K562 (cell line): ENCODE results near the gene MRPL10. TPM values are rescaled to one million over a fixed set of nuclear protein-coding genes. Genes with fewer than 3 reads are reported as not detected.

Source experiments
- CREB1 ChIP-seq, 2 experiments: sonication (generic) in 1 of 2; formaldehyde crosslinking in 1 of 2; IDR thresholded peaks; 2 replicates each; pipeline versions ENCODE4 v1.6.1 to v1.8.0; 2012 to 2022; ENCODE audit warnings: inconsistent platforms in 1 of 2, mild to moderate bottlenecking in 1 of 2, missing genetic modification reagents in 1 of 2, moderate library complexity in 1 of 2
- ELF2 ChIP-seq: fragments of 250-450 bp; sonication (Bioruptor Pico); IDR thresholded peaks from 2 replicates; pipeline ENCODE4 v1.5.0; 2021; ENCODE audit warnings: mild to moderate bottlenecking
- FOXK2 ChIP-seq, 2 experiments: fragments of 450-650 bp; IDR thresholded peaks in 1 of 2; conservative IDR thresholded peaks in 1 of 2; 2 replicates each; pipeline ENCODE4 v1.6.1; 2016; ENCODE audit warnings: low read depth in 2 of 2, mild to moderate bottlenecking in 1 of 2
- GTF2E2 ChIP-seq: fragments of 200-800 bp; sonication (Bioruptor generic); IDR thresholded peaks from 2 replicates; pipeline ENCODE4 v1.6.1; 2016; ENCODE audit warnings: missing genetic modification characterization, missing compliant biosample characterization
- ILF3 ChIP-seq: fragments of 450-650 bp; IDR thresholded peaks from 2 replicates; pipeline ENCODE4 v1.6.1; 2018; ENCODE audit warnings: antibody characterized with exemption, mild to moderate bottlenecking, moderate library complexity, borderline replicate concordance
- KAT7 ChIP-seq: sonication (generic); formaldehyde crosslinking; IDR thresholded peaks from 2 replicates; pipeline ENCODE4 v1.8.0; 2022; ENCODE audit warnings: missing genetic modification reagents, mild to moderate bottlenecking, borderline replicate concordance
- NFE2 ChIP-seq: IDR thresholded peaks from 2 replicates; pipeline ENCODE4 v1.6.1; 2014; ENCODE audit warnings: antibody characterized with exemption, low read depth
- SIX5 ChIP-seq, 2 experiments: IDR thresholded peaks; 2 replicates each; pipeline ENCODE4 v1.6.1; 2011; ENCODE audit warnings: low read length in 2 of 2, borderline replicate concordance in 1 of 2, low read depth in 1 of 2, mild to moderate bottlenecking in 1 of 2, moderate library complexity in 1 of 2; ENCODE audit not compliant: insufficient read depth in 1 of 2
- TAL1 ChIP-seq: fragments of 450-650 bp; IDR thresholded peaks from 2 replicates; pipeline ENCODE4 v1.6.1; 2016; ENCODE audit warnings: mild to moderate bottlenecking
- ZBTB40 ChIP-seq, 2 experiments: fragments of 450-650 bp in 1 of 2; sonication (generic) in 1 of 2; formaldehyde crosslinking in 1 of 2; IDR thresholded peaks; 2 replicates each; pipeline versions ENCODE4 v1.7.1 to v1.9.0; 2016 to 2022; ENCODE audit warnings: inconsistent platforms in 1 of 2, mild to moderate bottlenecking in 1 of 2, missing genetic modification reagents in 1 of 2
- ZNF12 ChIP-seq: sonication (generic); formaldehyde crosslinking; IDR thresholded peaks from 2 replicates; pipeline ENCODE4 v1.4.0; 2020; ENCODE audit warnings: mild to moderate bottlenecking, missing genetic modification reagents
- polyA plus RNA-seq, 8 experiments: library from polyadenylated mRNA; depleted of rRNA in 4 of 8; stranded (reverse) in 5 of 8; unstranded in 3 of 8; fragments of >200 nt; fragmentation: Nextera tagmentation in 2 of 8; fragmentation: Illumina TruSeq in 1 of 8; extraction: Ambion mirVana in 2 of 8; extraction: Trizol in 1 of 8; gene quantifications; 2 replicates each; pipeline versions ENCODE4 v1.2.1 to v1.2.3, GENCODE V29; 2011 to 2014; ENCODE audit warnings: inconsistent platforms in 1 of 8, missing spikeins in 1 of 8
- total RNA-seq, 7 experiments: library from RNA; depleted of rRNA in 6 of 7; stranded (reverse); fragments of >200 nt in 6 of 7; fragmentation: Illumina TruSeq in 2 of 7; extraction: Trizol in 2 of 7; gene quantifications; 2 replicates each; pipeline versions ENCODE4 v1.2.1 to v1.2.3, GENCODE V29; 2011 to 2021; ENCODE audit warnings: low replicate concordance in 1 of 7

The MRPL10 gene
- total and polyA plus RNA-seq, 9 of the 15 experiments (the other 6 are each of a cell fraction or from before 2014, with no cell fraction given) = 27.8 to 105 (median 67.3) TPM

- TF ChIP-seq ZBTB40 (IDR thresholded peaks at IDR 0.05) = no peak
- no peak for TF ChIP-seq ZBTB40 (CRISPR knock-in tag; IDR thresholded peaks at IDR 0.05)
- TF ChIP-seq CREB1 (IDR thresholded peaks at IDR 0.05) = no peak
- no peak for TF ChIP-seq CREB1 (CRISPR knock-in tag; IDR thresholded peaks at IDR 0.05)
- no peak for TF ChIP-seq FOXK2 (conservative IDR thresholded peaks at IDR 0.05 in 1 of 2, IDR thresholded peaks at IDR 0.05 in 1 of 2; ENCODE audit: low read depth in 2 of 2)
- TF ChIP-seq ELF2 = no peak
- TF ChIP-seq KAT7 (CRISPR knock-in tag) = no peak
- no peak for TF ChIP-seq SIX5 (IDR thresholded peaks at IDR 0.05; ENCODE audit: borderline replicate concordance in 1 of 2, insufficient read depth in 1 of 2, low read depth in 1 of 2, low read length in 2 of 2)
- no peak for TF ChIP-seq GTF2E2
- no peak for TF ChIP-seq ZNF12 (CRISPR knock-in tag)
- TF ChIP-seq TAL1 = no peak
- TF ChIP-seq NFE2 = no peak
- TF ChIP-seq ILF3 = no peak
Observed at GRCh38 chr17:47860386-47860785, 29.0 kb upstream of the MRPL10 start (continued).
